Activated T-cell treated with anti-CD3 and anti-CD28 coated beads, Interleukin-2, amount 50 U/mL, for 24 hours (primary cell): ENCODE data around the gene ADAM30.

Experiments
- DNase-seq: peaks from one replicate; pipeline ENCODE4 v3.0.0-alpha.2; 2020
- H3K27ac Mint-ChIP-seq: 2 replicates; pipeline ENCODE4 v1.8.0; 2020; ENCODE audit warnings: mild to moderate bottlenecking, mixed read lengths
- H3K27me3 Mint-ChIP-seq: 2 replicates; pipeline ENCODE4 v1.8.0; 2020; ENCODE audit warnings: mixed read lengths
- H3K36me3 Mint-ChIP-seq: 2 replicates; pipeline ENCODE4 v1.8.0; 2020; ENCODE audit warnings: low read depth, mixed read lengths
- H3K4me1 Mint-ChIP-seq: 2 replicates; pipeline ENCODE4 v1.8.0; 2020; ENCODE audit warnings: low read depth, mixed read lengths
- H3K4me3 Mint-ChIP-seq: 2 replicates; pipeline ENCODE4 v1.8.0; 2020; ENCODE audit warnings: mild to moderate bottlenecking, moderate library complexity, mixed read lengths
- H3K9me3 Mint-ChIP-seq: 2 replicates; pipeline ENCODE4 v1.8.0; 2020; ENCODE audit warnings: mixed read lengths

The ADAM30 gene

GRCh38 chr1:119896303-119896702 lies at the start of gene ADAM30:
Gene ADAM30, minus strand, starts transcription at chr1:119896515. Its CDS starts 179 bp downstream, at chr1:119896336.
- H3K4me1 Mint-ChIP-seq = peaks cover 11% of the 10 kb centered on the region
- peaks cover 19% of the 10 kb centered on the region for H3K27me3 Mint-ChIP-seq
- no peaks in the 10 kb centered on the region for H3K9me3 Mint-ChIP-seq
- no peaks in the 10 kb centered on the region for H3K36me3 Mint-ChIP-seq
- H3K4me3 Mint-ChIP-seq = no peak within 1 kb of the TSS
- H3K27ac Mint-ChIP-seq = no peak within 1 kb of the TSS
- no peak for DNase-seq

DNA sequence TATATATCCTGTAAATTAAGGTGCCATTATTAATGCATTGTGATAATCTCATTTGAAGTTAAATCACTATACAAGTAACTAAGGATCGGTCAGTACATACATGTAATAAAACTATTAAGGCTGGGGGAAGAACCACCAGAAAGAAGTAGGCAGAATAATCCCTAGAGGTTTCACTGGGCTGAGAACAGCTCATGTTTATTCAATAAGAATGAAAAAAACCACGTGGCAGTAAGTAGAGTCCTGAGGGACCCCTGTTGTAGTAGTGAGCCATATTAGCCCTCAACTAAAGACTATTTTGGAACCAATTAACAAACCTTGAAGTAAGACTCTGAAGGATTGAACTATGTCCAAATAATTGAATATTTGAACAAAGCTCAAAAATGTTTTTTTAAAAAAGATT lies 46.9 kb upstream of the ADAM30 start:
- no peaks in the 10 kb centered on the region for H3K9me3 Mint-ChIP-seq
- peaks cover 72% of the 10 kb centered on the region for H3K36me3 Mint-ChIP-seq
- no peak overlapping the region for H3K27ac Mint-ChIP-seq
- H3K4me3 Mint-ChIP-seq = no peak overlapping the region
- H3K4me1 Mint-ChIP-seq = peaks cover 2% of the 10 kb centered on the region
- no peaks in the 10 kb centered on the region for H3K27me3 Mint-ChIP-seq
- no peak for DNase-seq

DNA sequence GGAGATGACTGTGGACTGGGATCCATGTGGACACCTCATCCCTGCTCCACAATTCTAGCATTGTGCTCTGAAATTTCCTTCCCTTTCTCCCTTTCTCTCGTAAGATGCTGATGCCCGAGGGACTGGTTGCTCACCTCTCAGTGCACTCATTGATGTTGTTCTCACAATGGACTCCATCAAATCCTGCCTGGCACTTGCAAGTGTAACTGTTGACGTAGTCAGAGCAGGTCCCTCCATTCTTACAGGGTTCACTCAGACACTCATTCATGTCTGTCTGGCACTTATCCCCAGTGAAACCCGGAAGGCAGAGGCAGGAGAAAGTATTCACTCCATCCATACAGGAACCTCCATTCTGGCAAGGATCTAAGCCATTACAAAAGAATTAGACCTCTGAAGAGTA lies 45.1 kb upstream of the ADAM30 start:
- Mint-ChIP-seq H3K27ac (peak overlapping the region; percentile 32), H3K9me3 (no peaks in the 10 kb centered on the region), H3K27me3 (no peaks in the 10 kb centered on the region), H3K4me3 (no peak overlapping the region), H3K4me1 (peaks cover 2% of the 10 kb centered on the region), H3K36me3 (peaks cover 73% of the 10 kb centered on the region)
- DNase-seq = no peak

DNA sequence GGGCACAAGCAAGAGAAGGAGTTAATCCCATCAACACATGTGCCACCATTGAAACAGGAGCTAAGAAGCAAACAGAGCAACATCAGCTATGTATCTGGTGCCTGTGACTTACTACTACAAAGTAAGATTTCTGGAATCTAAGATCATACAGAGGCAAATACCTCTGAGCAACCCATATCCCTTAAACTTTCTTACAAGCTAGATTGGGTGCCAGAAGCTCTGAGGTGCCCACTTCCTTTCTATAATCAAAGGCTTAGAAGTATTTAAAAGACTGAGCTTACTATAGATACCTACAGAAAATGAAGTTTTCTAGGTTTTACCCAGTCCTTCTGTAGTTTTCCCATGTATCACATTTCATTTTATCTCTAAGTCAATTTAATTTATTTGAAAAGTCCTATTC lies 44.4 kb upstream of the ADAM30 start:
- H3K27me3 Mint-ChIP-seq = no peaks in the 10 kb centered on the region
- H3K9me3 Mint-ChIP-seq = no peaks in the 10 kb centered on the region
- no peak overlapping the region for H3K27ac Mint-ChIP-seq
- no peak for DNase-seq
- H3K4me1 Mint-ChIP-seq = peaks cover 2% of the 10 kb centered on the region
- H3K4me3 Mint-ChIP-seq = no peak overlapping the region
- H3K36me3 Mint-ChIP-seq = peaks cover 75% of the 10 kb centered on the region

DNA sequence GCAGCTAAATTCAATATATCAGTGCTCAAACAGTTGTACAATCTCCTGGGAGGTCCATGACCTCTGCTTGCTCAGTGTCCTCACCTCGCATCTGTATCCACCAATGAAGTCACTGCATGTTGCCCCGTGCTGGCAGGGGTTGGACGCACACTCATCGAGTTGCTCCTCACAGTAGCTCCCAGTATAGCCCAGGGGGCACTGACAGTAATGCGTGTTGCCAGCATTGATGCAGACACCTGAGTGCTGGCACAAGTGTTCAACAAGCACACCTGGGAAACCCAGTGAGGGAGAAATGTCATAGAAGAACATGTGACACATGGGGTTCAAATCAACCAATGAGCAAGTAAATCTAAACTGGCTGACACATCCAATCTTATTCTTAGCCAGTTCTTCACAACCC lies 40.9 kb upstream of the ADAM30 start:
- no peak for DNase-seq
- H3K27me3 Mint-ChIP-seq = no peaks in the 10 kb centered on the region
- H3K36me3 Mint-ChIP-seq = peaks cover 89% of the 10 kb centered on the region
- peaks cover 2% of the 10 kb centered on the region for H3K4me1 Mint-ChIP-seq
- H3K27ac Mint-ChIP-seq = no peak overlapping the region
- no peak overlapping the region for H3K4me3 Mint-ChIP-seq
- H3K9me3 Mint-ChIP-seq = peaks cover 4% of the 10 kb centered on the region

DNA sequence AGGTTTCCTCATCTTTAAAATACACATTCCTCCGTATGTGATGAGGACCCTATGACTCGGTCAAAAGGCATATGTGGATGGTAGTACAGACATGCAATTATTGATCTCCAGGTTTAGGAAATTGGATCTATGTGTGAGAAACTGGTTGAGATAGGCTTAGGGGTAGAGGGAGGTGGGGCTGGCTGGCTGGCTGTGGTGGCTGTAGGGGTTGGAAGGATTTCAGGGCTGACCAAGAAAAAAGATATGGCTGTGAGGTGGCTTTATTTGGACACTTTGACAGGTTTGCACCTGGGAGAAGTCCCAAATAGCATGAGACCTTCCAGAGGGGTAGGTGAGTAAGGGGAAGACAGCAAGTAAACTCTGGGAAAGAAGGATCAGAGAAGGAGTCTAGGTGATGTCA lies 39.6 kb upstream of the ADAM30 start:
- no peak overlapping the region for H3K27ac Mint-ChIP-seq
- DNase-seq = no peak
- H3K4me3 Mint-ChIP-seq = no peak overlapping the region
- H3K27me3 Mint-ChIP-seq = no peaks in the 10 kb centered on the region
- H3K9me3 Mint-ChIP-seq = peaks cover 4% of the 10 kb centered on the region
- H3K4me1 Mint-ChIP-seq = no peaks in the 10 kb centered on the region
- peaks cover 84% of the 10 kb centered on the region for H3K36me3 Mint-ChIP-seq

- Mint-ChIP-seq H3K4me1 (no peaks in the 10 kb centered on the region), H3K4me3 (no peak overlapping the region), H3K9me3 (peaks cover 4% of the 10 kb centered on the region), H3K27ac (no peak overlapping the region), H3K36me3 (peaks cover 80% of the 10 kb centered on the region), H3K27me3 (no peaks in the 10 kb centered on the region)
- no peak for DNase-seq
Observed at GRCh38 chr1:119935373-119935772, 39.1 kb upstream of the ADAM30 start.

GRCh38 chr1:119933397-119933796 lies 37.1 kb upstream of the ADAM30 start:
- Mint-ChIP-seq H3K4me3 (no peak overlapping the region), H3K27ac (no peak overlapping the region), H3K27me3 (no peaks in the 10 kb centered on the region), H3K9me3 (peaks cover 4% of the 10 kb centered on the region), H3K4me1 (no peaks in the 10 kb centered on the region), H3K36me3 (peaks cover 82% of the 10 kb centered on the region)
- DNase-seq = no peak

DNA sequence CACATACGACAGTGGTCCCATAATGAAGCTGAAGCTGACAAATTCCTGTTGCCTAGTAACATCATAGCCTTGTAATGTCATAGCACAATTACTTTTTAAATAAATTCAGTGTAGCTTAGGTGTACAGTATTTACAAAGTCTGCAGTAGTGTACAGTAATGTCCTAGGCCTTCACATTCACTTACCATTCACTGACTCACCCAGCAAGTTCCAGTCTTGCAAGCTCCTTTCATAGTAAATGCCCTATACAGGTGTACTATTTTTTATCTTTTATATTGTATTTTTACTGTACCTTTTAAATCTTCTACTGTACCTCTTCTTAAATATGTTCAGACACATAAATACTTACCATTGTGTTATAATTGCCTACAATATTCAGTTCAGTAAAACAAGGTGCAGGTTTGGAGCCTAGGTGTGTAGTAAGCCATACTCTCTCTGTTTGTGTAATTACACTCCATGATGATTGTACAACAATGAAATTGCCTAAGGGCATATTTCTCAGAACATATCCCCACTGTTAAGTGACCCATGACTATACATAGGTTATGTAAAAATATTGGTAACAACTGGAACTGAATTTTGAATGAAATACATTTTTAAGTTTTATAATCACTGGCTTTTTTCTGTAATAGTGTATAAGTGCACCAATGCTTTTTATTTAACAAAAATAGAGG lies 33.5 kb upstream of the ADAM30 start:
- DNase-seq = no peak
- Mint-ChIP-seq H3K9me3 (peaks cover 4% of the 10 kb centered on the region), H3K4me1 (no peaks in the 10 kb centered on the region), H3K36me3 (peaks cover 86% of the 10 kb centered on the region), H3K4me3 (no peak overlapping the region), H3K27me3 (no peaks in the 10 kb centered on the region), H3K27ac (no peak overlapping the region)

DNA sequence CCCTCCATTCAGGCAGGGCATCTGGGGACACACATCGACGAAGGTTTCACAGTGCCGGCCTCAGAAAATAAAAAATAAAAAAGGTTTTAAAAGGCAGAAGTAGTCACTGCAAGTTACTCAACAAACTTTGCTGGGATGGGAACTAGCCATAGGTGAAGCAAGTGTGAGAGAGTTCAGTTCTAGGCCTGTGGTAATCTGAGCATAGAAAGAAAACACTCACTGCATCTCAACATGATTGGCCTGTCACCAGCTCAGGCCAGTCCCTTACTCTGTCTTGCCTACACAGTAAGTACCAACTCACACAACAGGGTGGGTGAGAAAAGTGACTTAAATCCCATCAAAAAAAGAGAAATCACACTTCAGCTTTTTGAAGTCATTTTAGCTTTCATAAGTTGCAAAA lies 30.2 kb upstream of the ADAM30 start:
- Mint-ChIP-seq H3K27me3 (no peaks in the 10 kb centered on the region), H3K27ac (no peak overlapping the region), H3K4me1 (no peaks in the 10 kb centered on the region), H3K9me3 (no peaks in the 10 kb centered on the region), H3K4me3 (no peak overlapping the region), H3K36me3 (peaks cover 91% of the 10 kb centered on the region)
- no peak for DNase-seq

DNA sequence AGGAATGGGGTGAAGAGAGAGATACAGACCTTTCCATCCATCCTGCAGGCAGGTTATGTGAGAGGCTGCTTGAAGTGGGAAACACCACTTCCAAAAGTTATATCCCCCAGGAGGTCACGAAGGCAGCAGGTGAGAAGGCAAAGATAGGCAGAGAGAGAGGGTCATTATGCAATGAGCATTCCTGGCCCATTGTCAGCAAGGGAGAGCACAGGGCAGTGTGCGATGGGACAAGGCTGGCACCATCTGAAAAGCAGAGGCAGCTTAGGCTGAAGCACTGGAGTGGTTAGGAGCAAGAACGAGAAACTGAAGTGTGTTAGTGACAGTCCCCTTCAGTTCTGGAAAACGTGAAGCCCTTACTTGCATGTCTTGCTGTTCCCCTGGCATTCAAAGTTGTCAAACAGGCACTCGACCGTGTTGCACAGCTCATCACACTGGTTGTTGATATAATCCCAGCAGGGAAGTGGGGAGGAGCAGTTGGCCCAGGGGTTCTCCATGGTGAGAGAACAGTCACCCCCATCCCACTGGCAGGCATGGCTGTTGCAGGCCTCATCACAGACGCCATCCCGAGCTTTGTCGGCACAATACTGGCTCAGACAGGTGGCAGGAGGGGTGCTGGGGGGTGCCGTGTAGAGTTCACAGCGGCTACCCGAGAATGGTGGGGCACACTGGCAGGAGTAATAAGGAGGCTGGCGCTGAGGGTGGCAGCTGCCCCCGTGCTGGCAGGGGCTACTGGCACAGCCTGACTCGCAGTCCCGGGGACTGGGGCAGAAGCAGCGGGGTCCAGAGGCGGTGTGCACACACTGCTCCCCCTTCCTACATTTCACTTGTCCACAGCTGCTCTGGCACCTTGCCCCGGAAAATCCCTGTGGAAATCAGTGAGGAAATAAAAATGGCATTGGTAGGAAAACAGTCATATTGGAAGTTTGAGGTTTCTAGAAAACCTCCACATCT lies 28.9 kb upstream of the ADAM30 start:
- no peak overlapping the region for H3K4me3 Mint-ChIP-seq
- no peak for DNase-seq
- no peaks in the 10 kb centered on the region for H3K4me1 Mint-ChIP-seq
- H3K36me3 Mint-ChIP-seq = peaks cover 98% of the 10 kb centered on the region
- no peak overlapping the region for H3K27ac Mint-ChIP-seq
- no peaks in the 10 kb centered on the region for H3K9me3 Mint-ChIP-seq
- H3K27me3 Mint-ChIP-seq = no peaks in the 10 kb centered on the region

DNA sequence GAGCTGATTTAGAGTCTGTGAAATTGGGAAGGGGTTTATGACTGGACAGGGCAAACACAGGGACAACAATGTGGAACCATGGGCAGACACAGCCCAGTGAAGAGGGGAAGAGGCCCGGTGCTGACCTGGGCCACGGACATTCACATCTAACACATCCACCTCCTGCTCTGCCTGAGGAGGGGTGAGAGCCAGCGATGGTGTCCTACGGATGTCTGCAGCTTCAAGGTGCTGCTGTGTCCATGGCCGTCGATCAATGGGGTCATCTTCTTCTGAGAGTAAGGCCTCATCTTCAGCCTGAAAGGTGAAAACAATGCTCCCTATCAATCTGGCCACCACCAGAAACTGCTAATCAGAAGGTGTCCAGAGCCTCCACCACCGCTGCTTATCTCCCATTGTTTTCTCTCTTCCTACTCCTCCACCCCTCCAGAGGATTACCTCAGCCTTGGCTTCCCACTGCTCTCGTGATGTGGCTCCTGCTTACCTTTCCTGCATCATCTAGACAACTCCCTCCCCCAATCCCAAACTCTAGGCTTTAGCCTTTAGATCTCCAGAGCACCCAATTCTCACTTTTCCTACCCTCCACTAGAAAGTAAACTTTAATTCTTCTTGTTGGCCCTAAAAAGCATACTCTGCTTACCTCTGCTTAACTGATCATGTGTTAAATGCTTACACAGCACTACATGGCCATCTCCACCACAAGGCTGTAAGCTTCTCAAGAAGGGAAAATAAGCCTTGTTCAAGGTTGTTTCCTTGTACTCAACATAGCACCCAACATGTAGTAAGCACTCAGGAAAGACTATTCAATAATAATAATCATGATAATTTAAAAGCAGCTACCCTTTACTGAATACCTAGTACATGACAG lies 24.0 kb upstream of the ADAM30 start:
- Mint-ChIP-seq H3K27me3 (no peaks in the 10 kb centered on the region), H3K36me3 (peaks cover 98% of the 10 kb centered on the region), H3K4me1 (no peaks in the 10 kb centered on the region), H3K27ac (no peak overlapping the region), H3K4me3 (no peak overlapping the region), H3K9me3 (no peaks in the 10 kb centered on the region)
- DNase-seq = no peak

- no peak for DNase-seq
- Mint-ChIP-seq H3K27ac (no peak overlapping the region), H3K9me3 (no peaks in the 10 kb centered on the region), H3K4me1 (no peaks in the 10 kb centered on the region), H3K36me3 (peaks cover 98% of the 10 kb centered on the region), H3K27me3 (no peaks in the 10 kb centered on the region), H3K4me3 (no peak overlapping the region)
Observed at GRCh38 chr1:119919241-119919640, 22.9 kb upstream of the ADAM30 start.

- no peak overlapping the region for H3K4me3 Mint-ChIP-seq
- H3K27ac Mint-ChIP-seq = no peak overlapping the region
- peaks cover 96% of the 10 kb centered on the region for H3K36me3 Mint-ChIP-seq
Observed at GRCh38 chr1:119918301-119918700, 22.0 kb upstream of the ADAM30 start.

More at GRCh38 chr1:119918301-119918700, 22.0 kb upstream of the ADAM30 start:
- Mint-ChIP-seq H3K4me1 (no peaks in the 10 kb centered on the region), H3K9me3 (no peaks in the 10 kb centered on the region), H3K27me3 (no peaks in the 10 kb centered on the region)
- DNase-seq = no peak
